Measurements from ENCODE around the gene MT1A. TPM values are rescaled to one million over a fixed set of nuclear protein-coding genes. Genes with fewer than 3 reads are reported as not detected.

Gene MT1A
- total and polyA plus RNA-seq, 2 donors (not counting 3 experiments of a cell fraction or from before 2014, with no cell fraction given): 6.5 to 8.4 TPM

- intact Hi-C loops (cut with micrococcal nuclease) (loop anchor here (1.0 kb wide), 2 partner anchors 23 to 86 kb away; no protein-coding TSS in a partner anchor), dilution Hi-C loops (cut with MboI; ENCODE audit: extremely low pct_ligation_motif_present, low sequenced_read_pairs) (no loop called here)
- no peak overlapping the region for H3K4me2 ChIP-seq (ENCODE audit: insufficient read depth, low read length)
- no peaks in the 10 kb centered on the region for H3K9me3 ChIP-seq (replicated peaks; ENCODE audit: control insufficient read depth, insufficient read depth, low read length)
- H3K27ac ChIP-seq (ENCODE audit: insufficient read depth, low read depth, low read length): no peak overlapping the region
- H2AFZ ChIP-seq (ENCODE audit: low read depth, low read length): no peak overlapping the region
- peak; percentile 54 for DNase-seq (ENCODE audit: low read depth, low spot score)
- peak; percentile 84 for FAIRE-seq
- ChIA-PET CTCF (interaction anchor here (0.6 to 7.8 kb wide), 47 partner anchors 9 to 199 kb away, joined by 3 to 113 read pairs (median 4); partner anchors contain the start of genes MT1E, MT1M, MT3 and NUDT21), POLR2A (interaction anchor here (0.6 to 0.7 kb wide), 2 partner anchors 25 to 109 kb away, joined by 5 to 11 read pairs; partner anchors contain the start of gene MT1E)
- H3K9ac ChIP-seq (replicated peaks; ENCODE audit: extremely low read depth, insufficient read depth, low read length): no peak overlapping the region
- no peaks in the 10 kb centered on the region for H3K79me2 ChIP-seq (ENCODE audit: control insufficient read depth, insufficient read depth, low read length)
- no peaks in the 10 kb centered on the region for H3K9me1 ChIP-seq (replicated peaks; ENCODE audit: control insufficient read depth, extremely low read depth, insufficient read depth, low read length)
- peaks cover 6% of the 10 kb centered on the region for H3K4me1 ChIP-seq (ENCODE audit: control insufficient read depth, extremely low read depth, insufficient read depth, low read length)
- no TSS peak for BruUV-seq (replicated peaks)
- peaks cover 2 to 3% of the 10 kb centered on the region in 2 experiments for H3K27me3 ChIP-seq (ENCODE audit: control insufficient read depth in 2 of 2, insufficient read depth in 2 of 2, low read length in 2 of 2)
- H4K20me1 ChIP-seq (replicated peaks; ENCODE audit: control insufficient read depth, extremely low read depth, insufficient read depth, low read length): no peaks in the 10 kb centered on the region
- TF ChIP-seq CTCF (IDR thresholded peaks at IDR 0.05; ENCODE audit: extremely low read depth in 1 of 2, insufficient read depth in 1 of 2, low read depth in 1 of 2, low read length in 2 of 2): peak; percentile 65 to 74
- TF ChIP-seq POLR2AphosphoS5 (IDR thresholded peaks at IDR 0.05; ENCODE audit: insufficient read depth, low read depth, low read length): no peak
- H3K4me3 ChIP-seq (replicated peaks in 1 of 3; ENCODE audit: insufficient read depth in 1 of 3, low read depth in 1 of 3, low read length in 3 of 3): no peak overlapping the region
- H3K36me3 ChIP-seq (ENCODE audit: control insufficient read depth in 2 of 2, extremely low read depth in 1 of 2, insufficient read depth in 2 of 2, low read length in 2 of 2): no peaks in the 10 kb centered on the region
These were observed 38.0 kb upstream of the MT1A start for GRCh38 chr16:56600398-56600999.

- Histone ChIP-seq H3K9me1 (replicated peaks; ENCODE audit: control insufficient read depth, extremely low read depth, insufficient read depth, low read length) (no peaks in the 10 kb centered on the region), H3K27me3 (ENCODE audit: control insufficient read depth in 2 of 2, insufficient read depth in 2 of 2, low read length in 2 of 2) (peaks cover 2 to 3% of the 10 kb centered on the region in 2 experiments), H3K9me3 (replicated peaks; ENCODE audit: control insufficient read depth, insufficient read depth, low read length) (no peaks in the 10 kb centered on the region), H4K20me1 (replicated peaks; ENCODE audit: control insufficient read depth, extremely low read depth, insufficient read depth, low read length) (no peaks in the 10 kb centered on the region), H3K4me2 (ENCODE audit: insufficient read depth, low read length) (no peak overlapping the region), H3K27ac (ENCODE audit: insufficient read depth, low read depth, low read length) (no peak overlapping the region), H3K4me3 (replicated peaks in 1 of 3; ENCODE audit: insufficient read depth in 1 of 3, low read depth in 1 of 3, low read length in 3 of 3) (no peak overlapping the region), H3K9ac (replicated peaks; ENCODE audit: extremely low read depth, insufficient read depth, low read length) (no peak overlapping the region), H3K79me2 (ENCODE audit: control insufficient read depth, insufficient read depth, low read length) (no peaks in the 10 kb centered on the region), H2AFZ (ENCODE audit: low read depth, low read length) (no peak overlapping the region), H3K36me3 (ENCODE audit: control insufficient read depth in 2 of 2, extremely low read depth in 1 of 2, insufficient read depth in 2 of 2, low read length in 2 of 2) (no peaks in the 10 kb centered on the region), H3K4me1 (ENCODE audit: control insufficient read depth, extremely low read depth, insufficient read depth, low read length) (peaks cover 14% of the 10 kb centered on the region)
- dilution Hi-C loops (cut with MboI; ENCODE audit: extremely low pct_ligation_motif_present, low sequenced_read_pairs): no loop called here
- intact Hi-C loops (cut with micrococcal nuclease): no loop called here
- FAIRE-seq (no peak), DNase-seq (ENCODE audit: low read depth, low spot score) (no peak)
- POLR2A ChIA-PET: no interaction called here
- no TSS peak for BruUV-seq (replicated peaks)
- TF ChIP-seq CTCF (IDR thresholded peaks at IDR 0.05; ENCODE audit: extremely low read depth in 1 of 2, insufficient read depth in 1 of 2, low read depth in 1 of 2, low read length in 2 of 2) (no peak), MAX (IDR thresholded peaks at IDR 0.05; ENCODE audit: insufficient read depth, insufficient read length) (no peak), POLR2AphosphoS5 (IDR thresholded peaks at IDR 0.05; ENCODE audit: insufficient read depth, low read depth, low read length) (no peak), GATA2 (IDR thresholded peaks at IDR 0.05; ENCODE audit: insufficient read depth, insufficient read length, low read depth, low read length) (no peak), POLR2A (IDR thresholded peaks at IDR 0.05; ENCODE audit: low read depth, low read length) (no peak), JUN (IDR thresholded peaks at IDR 0.05; ENCODE audit: borderline replicate concordance, insufficient read depth, insufficient read length, low read depth) (no peak), EZH2 (IDR thresholded peaks at IDR 0.05; ENCODE audit: borderline replicate concordance, low read depth, low read length, severe bottlenecking) (no peak), MYC (IDR thresholded peaks at IDR 0.05; ENCODE audit: low read depth, low read length) (no peak), FOS (IDR thresholded peaks at IDR 0.05; ENCODE audit: borderline replicate concordance, insufficient read depth, low read length) (no peak)
- CTCF ChIA-PET: interaction anchor here (0.8 to 7.8 kb wide), 23 partner anchors 8 to 186 kb away, joined by 3 to 113 read pairs (median 5); partner anchors contain the start of gene MT3
These were observed 37.1 kb upstream of the MT1A start for GRCh38 chr16:56601325-56601724.
